Body of pancreas (tissue), 4 donors: ENCODE results near the gene SEC23IP. TPM values are rescaled to one million over a fixed set of nuclear protein-coding genes. Genes with fewer than 3 reads are reported as not detected.

Experiments
- ATAC-seq: fragments of 150-250 bp; one replicate; pipeline ENCODE4 v1.9.1; 2016
- DNase-seq, 4 donors: peaks; one replicate each; pipeline ENCODE4 v3.0.0-alpha.2; 2019
- H3K27ac ChIP-seq, 4 donors: fragments of 200-600 bp; sonication (generic); 1 replicate in 3 of 4; 2 replicates in 1 of 4; pipeline versions ENCODE4 v1.5.1 to v1.6.1; 2016 to 2019; ENCODE audit warnings: mild to moderate bottlenecking in 1 of 4, mixed read lengths in 1 of 4, moderate library complexity in 1 of 4
- H3K27me3 ChIP-seq, 2 donors: fragments of 200-600 bp; sonication (generic); one replicate each; pipeline ENCODE4 v1.6.0; 2016; ENCODE audit warnings: mild to moderate bottlenecking in 1 of 2
- H3K36me3 ChIP-seq, 2 donors: fragments of 200-600 bp; sonication (generic); replicated peaks in 1 of 2; 2 replicates each; pipeline ENCODE4 v1.5.1; 2016; ENCODE audit warnings: low read depth in 2 of 2; ENCODE audit not compliant: insufficient read depth in 1 of 2
- H3K4me1 ChIP-seq: fragments of 200-600 bp; sonication (generic); one replicate; pipeline ENCODE4 v1.6.0; 2016
- H3K4me3 ChIP-seq, 2 donors: fragments of 200-600 bp; sonication (generic); 1 replicate in 1 of 2; 2 replicates in 1 of 2; pipeline ENCODE4 v1.5.1; 2016 to 2019
- H3K9me3 ChIP-seq, 3 donors: fragments of 200-600 bp; sonication (generic); 1 replicate in 2 of 3; 2 replicates in 1 of 3; pipeline ENCODE4 v1.5.1; 2016
- POLR2A ChIP-seq, 3 donors: fragments of 450-650 bp; IDR thresholded peaks; one replicate each; pipeline ENCODE4 v1.6.1; 2016; ENCODE audit warnings: antibody characterized with exemption in 3 of 3, mild to moderate bottlenecking in 2 of 3
- WGBS, 2 donors: methylation state at CpG; one replicate each; pipeline ENCODE4 v1.1.5; 2017; 5-methylcytosine and 5-hydroxymethylcytosine counted together
- intact Hi-C: fragments of 100-400 bp; cut with DNase I; formaldehyde crosslinking; loops from one replicate; pipeline ENCODE4 v1.15.1; 2023
- total RNA-seq, 2 donors: library from RNA; depleted of rRNA; stranded (reverse); fragments of >200 nt; gene quantifications; one replicate each; pipeline ENCODE4 v1.1.0, GENCODE V29; 2016
- TF ChIP-seq, protein P1 (sequence below), 7 experiments: fragments of 450-650 bp in 4 of 7; fragments of 200-600 bp in 3 of 7; sonication (generic) in 3 of 7; IDR thresholded peaks; one replicate each; pipeline ENCODE4 v1.5.1; 2016 to 2019; ENCODE audit warnings: antibody characterized with exemption in 7 of 7

The SEC23IP gene
- total RNA-seq, 2 donors from 2014 or later, result 10.1 to 24.1 TPM

DNA sequence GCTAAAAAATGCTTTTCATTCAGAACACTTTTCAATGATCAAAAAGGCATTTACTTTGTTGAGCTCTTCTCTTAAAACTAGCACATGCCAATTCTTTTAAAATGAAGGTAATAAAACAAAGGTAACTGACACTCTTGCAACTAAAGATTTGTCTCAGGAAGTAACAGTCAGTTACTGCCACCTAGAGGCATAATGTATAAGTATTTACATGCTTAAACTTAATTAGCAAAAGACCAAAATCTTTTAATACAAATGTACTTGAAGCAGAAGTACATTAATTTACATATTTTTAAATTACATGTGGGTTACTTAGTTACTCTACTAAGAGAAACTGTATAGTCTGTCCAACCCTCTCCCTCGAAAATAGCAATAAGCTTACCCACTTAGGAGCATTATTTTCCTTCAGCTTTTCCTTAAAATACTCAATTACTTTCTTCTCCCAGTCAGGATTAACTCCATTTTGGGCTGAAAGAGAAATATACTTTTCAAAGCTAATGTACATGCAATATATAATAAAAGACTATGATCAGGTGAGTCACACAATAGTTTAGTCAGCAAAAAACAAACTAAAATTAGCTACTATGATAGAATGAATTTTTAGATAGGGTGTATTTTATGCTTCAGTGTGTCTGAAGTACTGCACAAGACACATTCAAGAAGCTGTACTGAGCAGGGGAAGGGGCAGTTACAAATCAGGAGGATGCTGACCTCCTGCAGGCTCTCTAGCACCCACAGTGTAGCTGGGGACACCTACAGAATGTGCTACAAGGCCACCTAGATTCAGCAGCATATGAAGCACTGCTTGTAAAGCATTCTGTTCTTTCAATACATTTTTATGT is 32.9 kb upstream of the SEC23IP start:
- Histone ChIP-seq H3K27me3 (no peaks in the 10 kb centered on the region), H3K27ac (no peak overlapping the region), H3K4me3 (no peak overlapping the region), H3K9me3 (no peaks in the 10 kb centered on the region), H3K36me3 (peaks cover 5 to 6% of the 10 kb centered on the region in 2 donors), H3K4me1 (peaks cover 5% of the 10 kb centered on the region)
- DNase-seq (no peak), ATAC-seq (no peak)
- no peak for TF ChIP-seq POLR2A (IDR thresholded peaks at IDR 0.05)
- TF ChIP-seq, protein P1, sequence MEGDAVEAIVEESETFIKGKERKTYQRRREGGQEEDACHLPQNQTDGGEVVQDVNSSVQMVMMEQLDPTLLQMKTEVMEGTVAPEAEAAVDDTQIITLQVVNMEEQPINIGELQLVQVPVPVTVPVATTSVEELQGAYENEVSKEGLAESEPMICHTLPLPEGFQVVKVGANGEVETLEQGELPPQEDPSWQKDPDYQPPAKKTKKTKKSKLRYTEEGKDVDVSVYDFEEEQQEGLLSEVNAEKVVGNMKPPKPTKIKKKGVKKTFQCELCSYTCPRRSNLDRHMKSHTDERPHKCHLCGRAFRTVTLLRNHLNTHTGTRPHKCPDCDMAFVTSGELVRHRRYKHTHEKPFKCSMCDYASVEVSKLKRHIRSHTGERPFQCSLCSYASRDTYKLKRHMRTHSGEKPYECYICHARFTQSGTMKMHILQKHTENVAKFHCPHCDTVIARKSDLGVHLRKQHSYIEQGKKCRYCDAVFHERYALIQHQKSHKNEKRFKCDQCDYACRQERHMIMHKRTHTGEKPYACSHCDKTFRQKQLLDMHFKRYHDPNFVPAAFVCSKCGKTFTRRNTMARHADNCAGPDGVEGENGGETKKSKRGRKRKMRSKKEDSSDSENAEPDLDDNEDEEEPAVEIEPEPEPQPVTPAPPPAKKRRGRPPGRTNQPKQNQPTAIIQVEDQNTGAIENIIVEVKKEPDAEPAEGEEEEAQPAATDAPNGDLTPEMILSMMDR (IDR thresholded peaks at IDR 0.05), result peak; percentile 46 to 68 (median 58)
- intact Hi-C loops, result loop anchor here (10.0 kb wide), 1 partner anchor 115 kb away; no protein-coding TSS in a partner anchor
- WGBS, 2 donors, result 62 to 67% methylated on average over 1 of the region's 1 CpG

DNA sequence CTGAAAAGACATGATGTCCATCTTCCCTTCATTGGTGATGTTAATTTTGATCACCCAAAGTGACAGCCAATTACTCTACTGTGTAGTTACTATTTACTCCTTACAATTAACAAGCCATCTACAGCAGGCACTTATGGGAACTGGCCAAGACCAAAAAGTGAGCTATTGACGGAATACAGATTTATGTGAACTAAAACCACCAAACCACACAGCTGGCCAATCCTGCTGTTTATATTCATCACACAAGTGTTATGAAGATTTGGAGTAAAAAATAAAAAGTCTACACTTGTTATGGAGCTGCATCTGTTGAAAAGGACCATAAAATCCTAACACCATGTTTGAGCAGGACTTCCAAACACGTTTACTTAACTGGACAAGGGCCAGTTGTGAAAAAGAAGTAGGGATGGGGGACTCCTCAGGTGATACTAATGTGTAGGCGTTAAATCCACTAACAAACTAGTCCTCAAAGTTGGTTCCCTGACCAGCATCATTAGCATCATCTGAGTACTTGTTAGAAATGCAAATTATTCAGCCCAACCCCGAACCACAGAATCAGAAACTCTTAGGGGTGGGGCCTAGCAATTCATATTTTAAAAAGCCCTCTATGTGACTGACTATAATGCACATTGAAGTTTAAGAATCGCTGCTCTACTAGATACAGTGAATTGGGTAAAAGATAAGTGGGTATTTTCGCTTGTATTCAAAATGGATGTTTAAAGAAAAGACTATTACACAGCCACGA is 31.5 kb upstream of the SEC23IP start:
- intact Hi-C loops, result loop anchor here (10.0 kb wide), 1 partner anchor 116 kb away; no protein-coding TSS in a partner anchor
- no peak overlapping the region for H3K27ac ChIP-seq
- no peaks in the 10 kb centered on the region for H3K9me3 ChIP-seq
- H3K36me3 ChIP-seq, result peaks cover 5% of the 10 kb centered on the region in 2 donors
- ATAC-seq, result no peak
- DNase-seq, result no peak
- no peak for TF ChIP-seq POLR2A (IDR thresholded peaks at IDR 0.05)
- TF ChIP-seq, protein P1 (IDR thresholded peaks at IDR 0.05), result no peak
- H3K4me1 ChIP-seq, result peaks cover 5% of the 10 kb centered on the region
- H3K27me3 ChIP-seq, result no peaks in the 10 kb centered on the region
- no peak overlapping the region for H3K4me3 ChIP-seq
- 73 to 80% methylated on average over 7 of the region's 7 CpGs for WGBS, 2 donors

DNA sequence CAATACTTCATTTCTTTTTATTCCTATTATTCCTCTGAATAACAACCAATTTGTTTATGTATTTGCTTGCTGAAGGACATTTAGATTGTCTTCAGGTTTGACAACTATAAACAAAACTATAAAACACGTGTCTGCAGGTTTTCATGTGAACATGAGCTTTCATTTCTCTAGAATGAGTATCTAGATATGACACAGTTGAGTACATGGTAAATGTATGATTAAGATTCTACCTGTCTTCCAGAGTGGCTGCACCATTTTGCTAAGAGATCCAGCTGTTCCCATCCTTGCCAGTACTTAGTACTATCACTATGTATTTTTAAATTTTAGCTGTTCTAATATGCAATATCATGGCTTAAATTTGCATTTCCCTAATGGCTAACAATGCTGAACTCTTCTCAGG is 30.0 kb upstream of the SEC23IP start:
- ATAC-seq (no peak), DNase-seq (no peak)
- Histone ChIP-seq H3K27ac (no peak overlapping the region), H3K36me3 (no peaks in the 10 kb centered on the region), H3K4me1 (peaks cover 5% of the 10 kb centered on the region), H3K27me3 (no peaks in the 10 kb centered on the region), H3K4me3 (no peak overlapping the region), H3K9me3 (no peaks in the 10 kb centered on the region)
- TF ChIP-seq POLR2A (IDR thresholded peaks at IDR 0.05), result no peak
- TF ChIP-seq, protein P1 (IDR thresholded peaks at IDR 0.05), result no peak
- 61 to 85% methylated on average over 1 of the region's 1 CpG for WGBS, 2 donors
- intact Hi-C loops, result loop anchor here (10.0 kb wide), 1 partner anchor 118 kb away; no protein-coding TSS in a partner anchor

DNA sequence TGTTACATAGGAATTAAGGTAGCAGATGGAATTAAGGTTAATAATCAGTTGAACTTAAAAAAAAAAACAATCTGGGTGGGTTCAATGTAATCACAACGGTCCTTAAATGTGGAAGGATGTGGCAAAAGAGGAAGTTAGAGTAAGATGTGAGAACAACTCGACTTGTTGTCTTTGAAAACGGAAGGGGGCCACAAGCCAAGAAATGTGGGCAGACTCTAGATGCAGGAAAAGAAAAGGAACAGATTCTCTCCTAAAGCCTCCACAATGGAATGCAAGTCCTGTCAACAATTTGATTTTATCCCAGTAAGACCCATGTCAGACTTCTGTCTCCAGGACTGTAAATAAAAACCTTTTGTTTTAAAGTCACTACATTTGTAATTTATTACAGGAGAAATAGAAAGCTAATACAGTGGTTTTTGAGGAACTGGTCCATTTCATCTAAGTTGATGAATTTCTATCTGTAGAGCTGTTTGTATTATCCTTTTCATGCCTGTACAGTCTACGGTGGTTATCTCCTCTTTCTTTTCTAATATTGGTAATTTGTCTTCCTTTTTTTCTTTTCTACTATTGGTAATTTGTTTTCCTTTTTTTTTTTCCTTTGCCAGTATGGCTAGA is 28.5 kb upstream of the SEC23IP start:
- H3K36me3 ChIP-seq, result no peaks in the 10 kb centered on the region
- 46 to 78% methylated on average over 3 to 4 of the region's 4 CpGs for WGBS, 2 donors
- H3K27ac ChIP-seq, result no peak overlapping the region
- no peaks in the 10 kb centered on the region for H3K9me3 ChIP-seq
- DNase-seq (no peak), ATAC-seq (no peak)
- no peak overlapping the region for H3K4me3 ChIP-seq
- peaks cover 7% of the 10 kb centered on the region for H3K4me1 ChIP-seq
- intact Hi-C loops, result loop anchor here (10.0 kb wide), 1 partner anchor 119 kb away; no protein-coding TSS in a partner anchor
- TF ChIP-seq POLR2A (IDR thresholded peaks at IDR 0.05), result no peak
- TF ChIP-seq, protein P1 (IDR thresholded peaks at IDR 0.05), result no peak
- no peaks in the 10 kb centered on the region for H3K27me3 ChIP-seq
